ENCODE data around the gene ZNF423.

ZNF423 gene

GRCh38 chr16:49596068-49596467, 259.8 kb downstream of the ZNF423 start:
- H3K36me3 ChIP-seq (ENCODE audit: insufficient read depth, low read length), result no peaks in the 10 kb centered on the region
- ATAC-seq (ENCODE audit: insufficient read depth, low read depth) (no peak), DNase-seq (no peak)
- no peaks in the 10 kb centered on the region for H3K27me3 ChIP-seq (ENCODE audit: insufficient read depth, low read length, poor library complexity)
- H3K4me1 ChIP-seq (ENCODE audit: insufficient read depth, low read length), result peaks cover 34% of the 10 kb centered on the region
- no peaks in the 10 kb centered on the region for H3K9me3 ChIP-seq (ENCODE audit: insufficient read depth, low read length, severe bottlenecking)
- no peak overlapping the region for H3K9ac ChIP-seq (ENCODE audit: low read depth, low read length)
- no peak overlapping the region for H2AFZ ChIP-seq (ENCODE audit: low read depth, low read length)
- H3K4me2 ChIP-seq (ENCODE audit: insufficient read depth, low read length), result no peak overlapping the region
- no peak for TF ChIP-seq EZH2 (IDR thresholded peaks at IDR 0.05; ENCODE audit: borderline replicate concordance, low read depth, low read length, severe bottlenecking)
- no peak for TF ChIP-seq CTCF (IDR thresholded peaks at IDR 0.05; ENCODE audit: borderline replicate concordance, extremely low read depth, low read length, poor library complexity, severe bottlenecking)
- H3K27ac ChIP-seq (ENCODE audit: low read length), result no peak overlapping the region
- no peak overlapping the region for H3K4me3 ChIP-seq (ENCODE audit: low read depth in 1 of 2, low read length in 2 of 2)
- H4K20me1 ChIP-seq (ENCODE audit: insufficient read depth, low read length), result no peaks in the 10 kb centered on the region
- H3K79me2 ChIP-seq (ENCODE audit: insufficient read depth, low read length), result no peaks in the 10 kb centered on the region

GRCh38 chr16:49594685-49595498, 261.0 kb downstream of the ZNF423 start:
- DNase-seq (no peak), ATAC-seq (ENCODE audit: insufficient read depth, low read depth) (no peak)
- H3K9ac ChIP-seq (ENCODE audit: low read depth, low read length), result no peak overlapping the region
- H3K27ac ChIP-seq (ENCODE audit: low read length), result no peak overlapping the region
- no peaks in the 10 kb centered on the region for H3K36me3 ChIP-seq (ENCODE audit: insufficient read depth, low read length)
- H3K27me3 ChIP-seq (ENCODE audit: insufficient read depth, low read length, poor library complexity), result no peaks in the 10 kb centered on the region
- no peaks in the 10 kb centered on the region for H4K20me1 ChIP-seq (ENCODE audit: insufficient read depth, low read length)
- H3K4me2 ChIP-seq (ENCODE audit: insufficient read depth, low read length), result no peak overlapping the region
- H3K79me2 ChIP-seq (ENCODE audit: insufficient read depth, low read length), result no peaks in the 10 kb centered on the region
- H3K4me3 ChIP-seq (ENCODE audit: low read depth in 1 of 2, low read length in 2 of 2), result no peak overlapping the region
- no peaks in the 10 kb centered on the region for H3K9me3 ChIP-seq (ENCODE audit: insufficient read depth, low read length, severe bottlenecking)
- TF ChIP-seq CTCF (IDR thresholded peaks at IDR 0.05; ENCODE audit: borderline replicate concordance, extremely low read depth, low read length, poor library complexity, severe bottlenecking) (no peak), EZH2 (IDR thresholded peaks at IDR 0.05; ENCODE audit: borderline replicate concordance, low read depth, low read length, severe bottlenecking) (no peak)
- peaks cover 39% of the 10 kb centered on the region for H3K4me1 ChIP-seq (ENCODE audit: insufficient read depth, low read length)
- no peak overlapping the region for H2AFZ ChIP-seq (ENCODE audit: low read depth, low read length)

- no peaks in the 10 kb centered on the region for H3K9me3 ChIP-seq (ENCODE audit: insufficient read depth, low read length, severe bottlenecking)
- ATAC-seq (ENCODE audit: insufficient read depth, low read depth), result no peak
- no peak overlapping the region for H3K9ac ChIP-seq (ENCODE audit: low read depth, low read length)
- H2AFZ ChIP-seq (ENCODE audit: low read depth, low read length), result no peak overlapping the region
- no peaks in the 10 kb centered on the region for H3K36me3 ChIP-seq (ENCODE audit: insufficient read depth, low read length)
- no peaks in the 10 kb centered on the region for H3K27me3 ChIP-seq (ENCODE audit: insufficient read depth, low read length, poor library complexity)
- H3K79me2 ChIP-seq (ENCODE audit: insufficient read depth, low read length), result no peaks in the 10 kb centered on the region
- TF ChIP-seq CTCF (IDR thresholded peaks at IDR 0.05; ENCODE audit: borderline replicate concordance, extremely low read depth, low read length, poor library complexity, severe bottlenecking) (no peak), EZH2 (IDR thresholded peaks at IDR 0.05; ENCODE audit: borderline replicate concordance, low read depth, low read length, severe bottlenecking) (no peak)
- peaks cover 35% of the 10 kb centered on the region for H3K4me1 ChIP-seq (ENCODE audit: insufficient read depth, low read length)
- no peak overlapping the region for H3K4me3 ChIP-seq (ENCODE audit: low read depth in 1 of 2, low read length in 2 of 2)
- peak overlapping the region; percentile 69; the same call in 1 of the 2 replicates for H3K27ac ChIP-seq (ENCODE audit: low read length)
- H3K4me2 ChIP-seq (ENCODE audit: insufficient read depth, low read length), result no peak overlapping the region
- DNase-seq, result no peak
- H4K20me1 ChIP-seq (ENCODE audit: insufficient read depth, low read length), result no peaks in the 10 kb centered on the region
Observed at GRCh38 chr16:49594153-49594552, 261.8 kb downstream of the ZNF423 start.
